HepG2 (cell line): ENCODE results near the gene PRSS22. TPM values are rescaled to one million over a fixed set of nuclear protein-coding genes. Genes with fewer than 3 reads are reported as not detected.

Experiments
- BHLHE40 ChIP-seq: IDR thresholded peaks from 2 replicates; pipeline ENCODE4 v1.6.1; 2011; ENCODE audit warnings: low read length, improper control_type of control experiment
- CCAR2 ChIP-seq: fragments of 200-400 bp; formaldehyde crosslinking; optimal IDR thresholded peaks from 2 replicates; pipeline ENCODE3; 2018; ENCODE audit warnings: low read depth, mild to moderate bottlenecking, low read length, moderate library complexity
- FOXK1 ChIP-seq: sonication (generic); formaldehyde crosslinking; IDR thresholded peaks from 2 replicates; pipeline ENCODE4 v1.4.0; 2020; ENCODE audit warnings: low read depth, missing genetic modification reagents, borderline replicate concordance
- FOXO1 ChIP-seq: sonication (generic); formaldehyde crosslinking; IDR thresholded peaks from 2 replicates; pipeline ENCODE4 v1.4.0; 2020; ENCODE audit warnings: missing genetic modification reagents
- IKZF1 ChIP-seq: fragments of 450-650 bp; IDR thresholded peaks from 2 replicates; pipeline ENCODE4 v1.7.1; 2016
- KDM6A ChIP-seq: IDR thresholded peaks from 2 replicates; pipeline ENCODE4 v1.6.1; 2016; ENCODE audit warnings: low read depth
- RCOR2 ChIP-seq: IDR thresholded peaks from 2 replicates; pipeline ENCODE4 v1.6.1; 2016; ENCODE audit warnings: missing biosample characterization, missing genetic modification reagents
- SP5 ChIP-seq: IDR thresholded peaks from 2 replicates; pipeline ENCODE4 v1.6.1; 2016; ENCODE audit warnings: low read depth, borderline replicate concordance
- XBP1 ChIP-seq: sonication (generic); formaldehyde crosslinking; IDR thresholded peaks from 2 replicates; pipeline ENCODE4 v1.5.0; 2020; ENCODE audit warnings: missing genetic modification reagents
- ZFP82 ChIP-seq: sonication (generic); formaldehyde crosslinking; IDR thresholded peaks from 2 replicates; pipeline ENCODE4 v1.5.1; 2020; ENCODE audit warnings: mild to moderate bottlenecking, missing genetic modification reagents, borderline replicate concordance
- ZKSCAN5 ChIP-seq: sonication (generic); formaldehyde crosslinking; IDR thresholded peaks from 2 replicates; pipeline ENCODE4 v1.5.1; 2020; ENCODE audit warnings: mild to moderate bottlenecking, missing genetic modification reagents
- ZMYM3 ChIP-seq: sonication (generic); formaldehyde crosslinking; IDR thresholded peaks from 2 replicates; pipeline ENCODE4 v1.5.1; 2020; ENCODE audit warnings: mild to moderate bottlenecking, missing genetic modification reagents
- ZNF333 ChIP-seq: sonication (generic); formaldehyde crosslinking; IDR thresholded peaks from 2 replicates; pipeline ENCODE4 v1.4.0; 2020; ENCODE audit warnings: mild to moderate bottlenecking, missing genetic modification reagents, borderline replicate concordance
- ZNF766 ChIP-seq: sonication (generic); formaldehyde crosslinking; IDR thresholded peaks from 2 replicates; pipeline ENCODE4 v1.5.0; 2020; ENCODE audit warnings: missing genetic modification reagents, borderline replicate concordance
- ZNF782 ChIP-seq: sonication (generic); formaldehyde crosslinking; IDR thresholded peaks from 2 replicates; pipeline ENCODE4 v1.4.0; 2020; ENCODE audit warnings: missing genetic modification reagents, mild to moderate bottlenecking, borderline replicate concordance
- polyA plus RNA-seq, 8 experiments: library from polyadenylated mRNA; depleted of rRNA in 3 of 8; stranded (reverse) in 7 of 8; unstranded in 1 of 8; fragments of >200 nt; fragmentation: Illumina TruSeq in 4 of 8; extraction: Trizol in 4 of 8; gene quantifications; 2 replicates each; pipeline versions ENCODE4 v1.2.1 to v1.2.3, GENCODE V29; 2011 to 2016; ENCODE audit warnings: low read depth in 4 of 8, missing spikeins in 1 of 8, mixed read lengths in 1 of 8; ENCODE audit not compliant: insufficient read depth in 1 of 8
- total RNA-seq, 5 experiments: library from RNA; depleted of rRNA; stranded (reverse); fragments of >200 nt; fragmentation: Illumina TruSeq; extraction: Trizol; gene quantifications; 2 replicates each; pipeline ENCODE4 v1.2.3, GENCODE V29; 2016; ENCODE audit warnings: low read depth in 1 of 5
- TF ChIP-seq, protein P1 (sequence below): sonication (generic); formaldehyde crosslinking; IDR thresholded peaks from 2 replicates; pipeline ENCODE4 v1.5.1; 2020; ENCODE audit warnings: missing genetic modification reagents, mild to moderate bottlenecking, borderline replicate concordance
- TF ChIP-seq, protein P2 (sequence below): sonication (generic); formaldehyde crosslinking; IDR thresholded peaks from 2 replicates; pipeline ENCODE4 v1.4.0; 2020; ENCODE audit warnings: missing genetic modification reagents
- TF ChIP-seq, protein P3 (sequence below): sonication (generic); formaldehyde crosslinking; conservative IDR thresholded peaks from 2 replicates; pipeline ENCODE4 v1.4.0; 2020; ENCODE audit warnings: missing genetic modification reagents

Gene PRSS22
- total and polyA plus RNA-seq, 2 of the 13 experiments (the other 11 are each of a cell fraction or from before 2014, with no cell fraction given) = 0.24 to 0.32 TPM

DNA sequence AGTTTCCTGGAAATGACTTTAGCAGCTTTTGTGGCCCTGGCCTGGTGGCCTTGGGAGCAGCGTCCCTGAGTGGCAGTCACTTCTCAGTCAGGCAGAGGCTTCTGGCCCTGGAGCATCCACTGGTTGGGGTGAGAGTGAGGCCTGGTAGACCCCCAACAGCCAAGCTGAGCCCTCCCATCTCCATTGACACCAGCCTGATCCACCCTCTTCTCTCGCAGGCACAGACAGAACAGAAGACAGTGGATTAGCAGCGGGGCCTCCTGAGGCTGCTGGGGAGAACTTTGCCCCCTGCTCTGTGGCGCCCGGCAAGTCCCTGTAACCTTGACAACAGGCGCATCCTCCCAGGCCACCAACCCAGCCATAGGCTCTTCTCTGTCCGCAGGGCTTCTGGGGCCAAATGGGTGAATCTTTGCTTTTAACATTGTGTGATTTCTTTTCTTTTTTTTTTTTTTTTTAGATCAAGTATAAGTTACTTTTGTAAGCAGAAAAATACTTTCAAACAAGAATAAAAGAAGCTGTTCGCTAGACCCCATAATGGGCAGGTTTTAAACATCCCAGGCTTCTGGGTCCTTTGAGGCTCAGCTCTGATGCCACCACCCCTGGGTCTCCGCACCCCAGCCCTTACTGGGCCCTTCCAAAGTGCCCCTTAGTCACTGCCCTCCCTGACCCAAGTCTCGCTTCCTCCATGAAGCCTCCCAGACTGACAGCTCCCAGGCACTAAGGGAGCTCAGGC, 41.0 kb upstream of the PRSS22 start (continued):
- no peak for TF ChIP-seq ZFP82 (CRISPR knock-in tag)
- no peak for TF ChIP-seq ZKSCAN5
- no peak; the same call in 1 of the 2 replicates for TF ChIP-seq ZNF782
- TF ChIP-seq, protein P1, sequence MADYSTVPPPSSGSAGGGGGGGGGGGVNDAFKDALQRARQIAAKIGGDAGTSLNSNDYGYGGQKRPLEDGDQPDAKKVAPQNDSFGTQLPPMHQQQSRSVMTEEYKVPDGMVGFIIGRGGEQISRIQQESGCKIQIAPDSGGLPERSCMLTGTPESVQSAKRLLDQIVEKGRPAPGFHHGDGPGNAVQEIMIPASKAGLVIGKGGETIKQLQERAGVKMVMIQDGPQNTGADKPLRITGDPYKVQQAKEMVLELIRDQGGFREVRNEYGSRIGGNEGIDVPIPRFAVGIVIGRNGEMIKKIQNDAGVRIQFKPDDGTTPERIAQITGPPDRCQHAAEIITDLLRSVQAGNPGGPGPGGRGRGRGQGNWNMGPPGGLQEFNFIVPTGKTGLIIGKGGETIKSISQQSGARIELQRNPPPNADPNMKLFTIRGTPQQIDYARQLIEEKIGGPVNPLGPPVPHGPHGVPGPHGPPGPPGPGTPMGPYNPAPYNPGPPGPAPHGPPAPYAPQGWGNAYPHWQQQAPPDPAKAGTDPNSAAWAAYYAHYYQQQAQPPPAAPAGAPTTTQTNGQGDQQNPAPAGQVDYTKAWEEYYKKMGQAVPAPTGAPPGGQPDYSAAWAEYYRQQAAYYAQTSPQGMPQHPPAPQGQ (CRISPR knock-in tag) = no peak
- TF ChIP-seq, protein P2, sequence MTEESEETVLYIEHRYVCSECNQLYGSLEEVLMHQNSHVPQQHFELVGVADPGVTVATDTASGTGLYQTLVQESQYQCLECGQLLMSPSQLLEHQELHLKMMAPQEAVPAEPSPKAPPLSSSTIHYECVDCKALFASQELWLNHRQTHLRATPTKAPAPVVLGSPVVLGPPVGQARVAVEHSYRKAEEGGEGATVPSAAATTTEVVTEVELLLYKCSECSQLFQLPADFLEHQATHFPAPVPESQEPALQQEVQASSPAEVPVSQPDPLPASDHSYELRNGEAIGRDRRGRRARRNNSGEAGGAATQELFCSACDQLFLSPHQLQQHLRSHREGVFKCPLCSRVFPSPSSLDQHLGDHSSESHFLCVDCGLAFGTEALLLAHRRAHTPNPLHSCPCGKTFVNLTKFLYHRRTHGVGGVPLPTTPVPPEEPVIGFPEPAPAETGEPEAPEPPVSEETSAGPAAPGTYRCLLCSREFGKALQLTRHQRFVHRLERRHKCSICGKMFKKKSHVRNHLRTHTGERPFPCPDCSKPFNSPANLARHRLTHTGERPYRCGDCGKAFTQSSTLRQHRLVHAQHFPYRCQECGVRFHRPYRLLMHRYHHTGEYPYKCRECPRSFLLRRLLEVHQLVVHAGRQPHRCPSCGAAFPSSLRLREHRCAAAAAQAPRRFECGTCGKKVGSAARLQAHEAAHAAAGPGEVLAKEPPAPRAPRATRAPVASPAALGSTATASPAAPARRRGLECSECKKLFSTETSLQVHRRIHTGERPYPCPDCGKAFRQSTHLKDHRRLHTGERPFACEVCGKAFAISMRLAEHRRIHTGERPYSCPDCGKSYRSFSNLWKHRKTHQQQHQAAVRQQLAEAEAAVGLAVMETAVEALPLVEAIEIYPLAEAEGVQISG (CRISPR knock-in tag) = peak; percentile 57; the same call in 1 of the 2 replicates
- TF ChIP-seq, protein P3, sequence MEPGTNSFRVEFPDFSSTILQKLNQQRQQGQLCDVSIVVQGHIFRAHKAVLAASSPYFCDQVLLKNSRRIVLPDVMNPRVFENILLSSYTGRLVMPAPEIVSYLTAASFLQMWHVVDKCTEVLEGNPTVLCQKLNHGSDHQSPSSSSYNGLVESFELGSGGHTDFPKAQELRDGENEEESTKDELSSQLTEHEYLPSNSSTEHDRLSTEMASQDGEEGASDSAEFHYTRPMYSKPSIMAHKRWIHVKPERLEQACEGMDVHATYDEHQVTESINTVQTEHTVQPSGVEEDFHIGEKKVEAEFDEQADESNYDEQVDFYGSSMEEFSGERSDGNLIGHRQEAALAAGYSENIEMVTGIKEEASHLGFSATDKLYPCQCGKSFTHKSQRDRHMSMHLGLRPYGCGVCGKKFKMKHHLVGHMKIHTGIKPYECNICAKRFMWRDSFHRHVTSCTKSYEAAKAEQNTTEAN (CRISPR knock-in tag) = no peak
- TF ChIP-seq XBP1 (CRISPR knock-in tag) = no peak
- no peak for TF ChIP-seq CCAR2
- TF ChIP-seq IKZF1 = no peak
- TF ChIP-seq BHLHE40 = no peak
- peak; percentile 29; the same call in 1 of the 2 replicates for TF ChIP-seq SP5 (CRISPR knock-in tag)
- peak; percentile 28; the same call in 1 of the 2 replicates for TF ChIP-seq ZMYM3 (CRISPR knock-in tag)
- no peak for TF ChIP-seq ZNF333 (CRISPR knock-in tag)
- TF ChIP-seq FOXK1 (CRISPR knock-in tag) = no peak
- peak; percentile 26; the same call in 1 of the 2 replicates for TF ChIP-seq RCOR2
- no peak for TF ChIP-seq ZNF766 (CRISPR knock-in tag)
- peak; percentile 92 for TF ChIP-seq KDM6A (CRISPR knock-in tag)
- 0 out of 2 replicates have a peak, but pooled peaks have one; percentile 23 for TF ChIP-seq FOXO1 (CRISPR knock-in tag)
